Activated CD4-positive, alpha-beta T cell treated with anti-CD3 and anti-CD28 coated beads, Interleukin-2, Interleukin-6, amounts not matched to agents 100 ng/mL and 50 ng/mL, durations not matched to agents 16 hours and 8 hours (primary cell): Measurements from ENCODE around the gene RAD51D.
"Not testable (repeated sequence)": the region's sequence is repeated elsewhere in the genome, so short reads cannot be mapped to it uniquely, and the experiment has no call there.

Source experiments
- DNase-seq: peaks from one replicate; pipeline ENCODE4 v3.0.0-alpha.2; 2020

RAD51D gene

GRCh38 chr17:35064516-35065215 is 55.0 kb downstream of the RAD51D start:
- no peak for DNase-seq

- peak; percentile 98 for DNase-seq
Measured at GRCh38 chr17:35063514-35064223, 56.0 kb downstream of the RAD51D start, which contains the start of gene RFFL. TSS of gene RFFL (minus strand) at chr17:35063707. CDS start at chr17:35026553, 37,154 bp downstream.

- no peak for DNase-seq
Measured at GRCh38 chr17:35062308-35062707, 57.4 kb downstream of the RAD51D start.

GRCh38 chr17:35057332-35057915 is 62.2 kb downstream of the RAD51D start:
- no peak for DNase-seq

GRCh38 chr17:35056013-35056412 is 63.6 kb downstream of the RAD51D start:
- DNase-seq = no peak

GRCh38 chr17:35053204-35053603 is 66.5 kb downstream of the RAD51D start:
- no peak for DNase-seq

GRCh38 chr17:35052780-35053179 is 66.9 kb downstream of the RAD51D start:
- DNase-seq = no peak

GRCh38 chr17:35052241-35052610 is 67.4 kb downstream of the RAD51D start:
- DNase-seq = no peak

GRCh38 chr17:35051579-35052240 is 68.0 kb downstream of the RAD51D start:
- peak; percentile 60 for DNase-seq

GRCh38 chr17:35051183-35051578 is 68.5 kb downstream of the RAD51D start:
- DNase-seq = peak; percentile 74

GRCh38 chr17:35050170-35050569 is 69.5 kb downstream of the RAD51D start:
- DNase-seq = no peak

GRCh38 chr17:35048685-35049379 is 70.8 kb downstream of the RAD51D start:
- no peak for DNase-seq

- peak; percentile 92 for DNase-seq
Measured at GRCh38 chr17:35046740-35047283, 72.8 kb downstream of the RAD51D start.

GRCh38 chr17:35046245-35046644 is 73.4 kb downstream of the RAD51D start:
- DNase-seq = no peak

GRCh38 chr17:35045458-35045979 is 74.1 kb downstream of the RAD51D start:
- DNase-seq = not testable (repeated sequence)

GRCh38 chr17:35044181-35044580 is 75.5 kb downstream of the RAD51D start:
- DNase-seq = no peak
